ENCODE measurements around the gene BCKDHA.

Gene BCKDHA

DNA sequence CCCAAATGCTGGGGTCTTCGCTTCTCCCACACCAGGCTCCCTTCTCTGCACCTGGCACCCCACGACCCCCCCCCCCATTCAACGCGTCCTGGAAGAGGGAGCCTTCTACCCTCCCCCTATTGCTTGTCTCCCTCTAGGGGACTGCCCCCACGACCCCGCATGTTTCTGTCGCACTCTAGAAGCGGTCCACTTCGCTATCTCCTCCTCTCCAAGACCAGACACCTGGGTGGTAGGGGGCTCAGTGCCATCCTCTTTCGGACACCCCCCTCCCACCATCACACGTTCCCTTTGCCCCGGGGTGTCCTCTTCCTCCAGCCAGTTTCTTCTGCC, 45.4 kb upstream of the BCKDHA start:
- no peaks in the 10 kb centered on the region for H3K27me3 ChIP-seq (ENCODE audit: insufficient read depth, low read length, poor library complexity)
- H3K27ac ChIP-seq (ENCODE audit: low read length), result peak overlapping the region; percentile 87
- peaks cover 27% of the 10 kb centered on the region for H3K36me3 ChIP-seq (ENCODE audit: insufficient read depth, low read length)
- H3K4me1 ChIP-seq (ENCODE audit: insufficient read depth, low read length), result peaks cover 45% of the 10 kb centered on the region
- peaks cover 50% of the 10 kb centered on the region for H4K20me1 ChIP-seq (ENCODE audit: insufficient read depth, low read length)
- H2AFZ ChIP-seq (ENCODE audit: low read depth, low read length), result peak overlapping the region; percentile 78
- H3K9me3 ChIP-seq (ENCODE audit: insufficient read depth, low read length, severe bottlenecking), result no peaks in the 10 kb centered on the region
- DNase-seq (no peak), ATAC-seq (ENCODE audit: insufficient read depth, low read depth) (peak; percentile 2)
- H3K9ac ChIP-seq (ENCODE audit: low read depth, low read length), result peak overlapping the region; percentile 97
- H3K79me2 ChIP-seq (ENCODE audit: insufficient read depth, low read length), result peaks cover 64% of the 10 kb centered on the region
- peak overlapping the region; percentile 78 for H3K4me2 ChIP-seq (ENCODE audit: insufficient read depth, low read length)
- H3K4me3 ChIP-seq (ENCODE audit: low read depth in 1 of 2, low read length in 2 of 2), result peak overlapping the region; percentile 93 to 95
- no peak for TF ChIP-seq EZH2 (IDR thresholded peaks at IDR 0.05; ENCODE audit: borderline replicate concordance, low read depth, low read length, severe bottlenecking)
- TF ChIP-seq, protein P1, sequence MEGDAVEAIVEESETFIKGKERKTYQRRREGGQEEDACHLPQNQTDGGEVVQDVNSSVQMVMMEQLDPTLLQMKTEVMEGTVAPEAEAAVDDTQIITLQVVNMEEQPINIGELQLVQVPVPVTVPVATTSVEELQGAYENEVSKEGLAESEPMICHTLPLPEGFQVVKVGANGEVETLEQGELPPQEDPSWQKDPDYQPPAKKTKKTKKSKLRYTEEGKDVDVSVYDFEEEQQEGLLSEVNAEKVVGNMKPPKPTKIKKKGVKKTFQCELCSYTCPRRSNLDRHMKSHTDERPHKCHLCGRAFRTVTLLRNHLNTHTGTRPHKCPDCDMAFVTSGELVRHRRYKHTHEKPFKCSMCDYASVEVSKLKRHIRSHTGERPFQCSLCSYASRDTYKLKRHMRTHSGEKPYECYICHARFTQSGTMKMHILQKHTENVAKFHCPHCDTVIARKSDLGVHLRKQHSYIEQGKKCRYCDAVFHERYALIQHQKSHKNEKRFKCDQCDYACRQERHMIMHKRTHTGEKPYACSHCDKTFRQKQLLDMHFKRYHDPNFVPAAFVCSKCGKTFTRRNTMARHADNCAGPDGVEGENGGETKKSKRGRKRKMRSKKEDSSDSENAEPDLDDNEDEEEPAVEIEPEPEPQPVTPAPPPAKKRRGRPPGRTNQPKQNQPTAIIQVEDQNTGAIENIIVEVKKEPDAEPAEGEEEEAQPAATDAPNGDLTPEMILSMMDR (IDR thresholded peaks at IDR 0.05; ENCODE audit: borderline replicate concordance, extremely low read depth, low read length, poor library complexity, severe bottlenecking), result no peak

DNA sequence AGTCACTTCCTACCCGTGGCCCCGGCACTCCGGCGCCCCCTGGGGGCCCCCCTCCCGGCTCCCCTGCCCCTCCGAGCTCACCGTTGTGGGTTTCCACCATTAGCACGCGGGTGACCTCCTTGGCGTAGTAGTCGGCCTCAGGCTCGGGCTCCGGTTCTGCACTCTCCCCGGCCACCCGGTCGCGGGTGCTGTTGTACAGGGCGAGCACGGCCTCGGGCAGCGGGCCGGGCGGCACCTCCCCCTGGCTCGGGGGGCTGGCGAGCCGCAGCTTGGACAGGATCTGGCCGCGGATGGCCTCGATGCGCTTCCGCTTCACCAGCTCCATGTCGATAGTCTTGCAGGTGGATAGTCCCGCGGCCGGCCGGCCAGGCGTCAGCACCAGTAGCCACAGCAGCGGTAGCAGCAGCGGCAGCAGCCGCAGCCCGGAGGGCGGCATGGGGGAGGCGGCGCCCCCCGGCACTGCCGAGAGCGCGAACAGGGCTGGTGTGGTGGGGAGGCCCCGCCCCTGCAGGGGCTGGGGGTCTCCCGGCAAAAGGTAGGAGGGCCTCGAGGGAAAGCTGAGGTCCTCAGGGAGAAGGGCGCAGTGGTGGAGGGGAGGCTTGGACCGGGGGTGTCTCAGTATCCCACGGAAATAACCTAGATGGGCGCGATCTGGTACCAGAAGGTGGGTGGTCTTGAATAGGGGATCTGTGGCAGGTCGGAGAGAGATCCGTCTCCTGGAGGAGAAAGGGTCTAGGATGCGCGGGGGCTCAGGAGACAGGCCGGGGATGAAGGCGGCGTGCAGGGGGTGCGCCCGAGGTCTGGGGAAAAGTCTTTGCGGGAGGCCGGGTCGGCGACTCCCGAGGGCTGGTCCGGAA, 44.8 kb upstream of the BCKDHA start:
- H3K79me2 ChIP-seq (ENCODE audit: insufficient read depth, low read length), result peaks cover 61% of the 10 kb centered on the region
- DNase-seq (peak; percentile 80), ATAC-seq (ENCODE audit: insufficient read depth, low read depth) (peak; percentile 55)
- peak overlapping the region; percentile 78 for H2AFZ ChIP-seq (ENCODE audit: low read depth, low read length)
- H3K9ac ChIP-seq (ENCODE audit: low read depth, low read length), result peak overlapping the region; percentile 97
- H3K4me2 ChIP-seq (ENCODE audit: insufficient read depth, low read length), result peak overlapping the region; percentile 78
- peaks cover 50% of the 10 kb centered on the region for H4K20me1 ChIP-seq (ENCODE audit: insufficient read depth, low read length)
- no peaks in the 10 kb centered on the region for H3K27me3 ChIP-seq (ENCODE audit: insufficient read depth, low read length, poor library complexity)
- TF ChIP-seq, protein P1 (IDR thresholded peaks at IDR 0.05; ENCODE audit: borderline replicate concordance, extremely low read depth, low read length, poor library complexity, severe bottlenecking), result peak; percentile 72
- TF ChIP-seq EZH2 (IDR thresholded peaks at IDR 0.05; ENCODE audit: borderline replicate concordance, low read depth, low read length, severe bottlenecking), result no peak
- H3K4me3 ChIP-seq (ENCODE audit: low read depth in 1 of 2, low read length in 2 of 2), result peak overlapping the region; percentile 93 to 95
- H3K27ac ChIP-seq (ENCODE audit: low read length), result peak overlapping the region; percentile 87
- H3K36me3 ChIP-seq (ENCODE audit: insufficient read depth, low read length), result peaks cover 23% of the 10 kb centered on the region
- peaks cover 45% of the 10 kb centered on the region for H3K4me1 ChIP-seq (ENCODE audit: insufficient read depth, low read length)
- H3K9me3 ChIP-seq (ENCODE audit: insufficient read depth, low read length, severe bottlenecking), result no peaks in the 10 kb centered on the region

DNA sequence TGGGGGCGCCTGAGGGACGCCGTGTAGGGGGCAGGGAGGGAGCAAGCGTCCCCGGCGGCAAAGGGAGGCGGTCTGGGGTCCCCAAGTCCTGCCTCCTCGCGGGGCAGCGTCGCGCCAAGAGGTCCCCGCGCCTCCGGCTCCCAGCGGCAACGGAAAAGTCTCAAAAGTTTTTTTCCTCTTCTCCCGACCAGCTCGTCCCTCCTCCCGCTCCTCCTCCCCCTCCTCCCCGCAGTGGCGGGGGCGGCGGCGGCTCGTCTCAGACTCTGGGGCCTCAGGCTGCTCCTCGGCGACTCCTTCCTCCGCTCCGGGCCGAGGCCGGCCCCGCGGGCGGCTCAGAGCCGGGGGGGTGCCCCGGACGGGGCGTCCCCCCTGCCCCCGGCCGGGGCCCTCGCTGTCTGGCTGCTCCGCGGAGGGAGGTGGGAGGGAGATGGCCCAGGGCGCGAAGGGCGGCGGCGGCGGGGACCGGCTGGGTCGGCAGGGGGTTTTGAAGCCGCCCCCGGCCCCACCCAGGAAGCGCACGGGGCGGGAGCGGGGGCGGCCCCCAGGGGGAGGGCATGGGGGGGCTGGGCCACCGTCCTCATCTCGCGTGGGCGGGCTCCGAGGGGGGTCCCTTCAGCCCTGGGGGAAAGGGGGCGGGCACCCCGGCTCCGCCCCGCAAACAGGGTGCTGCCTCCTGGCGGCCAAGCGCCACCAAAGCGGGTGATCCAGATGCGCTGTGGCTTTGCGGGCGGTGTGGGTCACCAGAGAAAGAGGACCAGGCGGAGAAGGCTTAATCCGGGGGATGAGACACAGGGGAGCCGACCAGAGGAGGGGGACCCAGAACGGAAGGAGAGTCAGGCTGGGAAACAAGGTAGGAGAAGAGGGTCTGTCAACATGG, 43.9 kb upstream of the BCKDHA start, which contains the start of gene TGFB1:
TGFB1 (minus strand) TSS at position 457 of the 877 bp plus-strand sequence. CDS start 878 bp downstream, outside the sequence.
- peaks cover 18% of the 10 kb centered on the region for H3K36me3 ChIP-seq (ENCODE audit: insufficient read depth, low read length)
- H3K27me3 ChIP-seq (ENCODE audit: insufficient read depth, low read length, poor library complexity), result no peaks in the 10 kb centered on the region
- H3K4me3 ChIP-seq (ENCODE audit: low read depth in 1 of 2, low read length in 2 of 2), result peak within 1 kb of the TSS; percentile 93 to 95
- peaks cover 56% of the 10 kb centered on the region for H3K79me2 ChIP-seq (ENCODE audit: insufficient read depth, low read length)
- peak; percentile 92 for DNase-seq
- peaks cover 46% of the 10 kb centered on the region for H4K20me1 ChIP-seq (ENCODE audit: insufficient read depth, low read length)
- H3K27ac ChIP-seq (ENCODE audit: low read length), result peak within 1 kb of the TSS; percentile 87
- peak within 1 kb of the TSS; percentile 97 for H3K9ac ChIP-seq (ENCODE audit: low read depth, low read length)
- H3K4me1 ChIP-seq (ENCODE audit: insufficient read depth, low read length), result peaks cover 43% of the 10 kb centered on the region
- TF ChIP-seq, protein P1 (IDR thresholded peaks at IDR 0.05; ENCODE audit: borderline replicate concordance, extremely low read depth, low read length, poor library complexity, severe bottlenecking), result peak; percentile 93
- TF ChIP-seq EZH2 (IDR thresholded peaks at IDR 0.05; ENCODE audit: borderline replicate concordance, low read depth, low read length, severe bottlenecking), result no peak
- peak within 1 kb of the TSS; percentile 78 for H3K4me2 ChIP-seq (ENCODE audit: insufficient read depth, low read length)
- no peaks in the 10 kb centered on the region for H3K9me3 ChIP-seq (ENCODE audit: insufficient read depth, low read length, severe bottlenecking)
- ATAC-seq (ENCODE audit: insufficient read depth, low read depth), result peak; percentile 71
- peak within 1 kb of the TSS; percentile 78 for H2AFZ ChIP-seq (ENCODE audit: low read depth, low read length)
